ENCODE results near the gene FAM9C. TPM values are rescaled to one million over a fixed set of nuclear protein-coding genes. Genes with fewer than 3 reads are reported as not detected.
A peak's percentile ranks its signal among the peaks of the same experiment; 100 is the strongest.
"Not testable (repeated sequence)": the region's sequence is repeated elsewhere in the genome, so short reads cannot be mapped to it uniquely, and the experiment has no call there.

FAM9C gene
- total RNA-seq, 2 experiments from 2014 or later = not detected

DNA sequence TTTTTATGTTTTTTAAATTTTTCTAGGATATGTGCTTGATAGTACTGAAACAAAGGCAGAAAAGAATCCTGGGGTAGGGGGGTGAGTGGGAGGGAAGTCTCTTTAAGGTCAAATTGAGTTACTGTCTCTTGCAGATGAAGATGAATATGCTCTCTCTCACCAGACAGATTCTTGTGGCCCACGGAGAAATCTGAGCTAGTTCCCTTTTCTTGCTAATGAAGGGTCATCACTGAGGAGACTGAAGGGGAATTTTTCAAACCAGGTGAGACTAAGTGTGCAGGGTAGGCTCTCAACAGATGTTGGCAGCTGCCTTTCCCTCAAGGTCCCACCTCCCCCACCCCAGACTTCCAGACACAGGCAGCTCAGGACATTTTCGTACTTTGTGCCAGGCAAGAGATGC lies 21.5 kb downstream of the FAM9C start:
- Mint-ChIP-seq H3K27me3 (no peaks in the 10 kb centered on the region), H3K4me3 (peak overlapping the region; percentile 60), H3K9me3 (no peaks in the 10 kb centered on the region), H3K36me3 (ENCODE audit: low read depth) (no peaks in the 10 kb centered on the region), H3K4me1 (ENCODE audit: low read depth) (peaks cover 53% of the 10 kb centered on the region), H3K27ac (peak overlapping the region; percentile 69)
- ATAC-seq (ENCODE audit: poor library complexity) (no peak), DNase-seq (no peak)
- H3K9me3 ChIP-seq (ENCODE audit: control insufficient read depth in 1 of 2, insufficient read depth in 1 of 2, low read length in 2 of 2) = no peaks in the 10 kb centered on the region
- CTCF ChIA-PET = interaction anchor here (1.1 kb wide), 1 partner anchor 16 kb away, joined by 3 read pairs; no protein-coding TSS in a partner anchor
- peaks cover 45% of the 10 kb centered on the region for H3K4me1 ChIP-seq (ENCODE audit: insufficient read depth, low read length)
- H3K27ac ChIP-seq (ENCODE audit: low read depth in 1 of 2, low read length in 2 of 2) = no peak overlapping the region
- intact Hi-C loops (cut with DNase I, micrococcal nuclease) = loop anchor here in 1 of 2 experiments (5.0 kb wide), 1 partner anchor 464 kb away; no protein-coding TSS in a partner anchor
- POLR2A ChIA-PET = interaction anchor here (1.0 to 11.6 kb wide), 6 partner anchors 9 to 67 kb away, joined by 3 to 184 read pairs (median 4); partner anchors contain the start of gene TMSB4X
- no peaks in the 10 kb centered on the region for H3K27me3 ChIP-seq (ENCODE audit: control insufficient read depth in 1 of 2, insufficient read depth in 2 of 2, low read length in 2 of 2)
- H3K36me3 ChIP-seq (ENCODE audit: insufficient read depth, low read length) = no peaks in the 10 kb centered on the region
- TF ChIP-seq, protein P1, sequence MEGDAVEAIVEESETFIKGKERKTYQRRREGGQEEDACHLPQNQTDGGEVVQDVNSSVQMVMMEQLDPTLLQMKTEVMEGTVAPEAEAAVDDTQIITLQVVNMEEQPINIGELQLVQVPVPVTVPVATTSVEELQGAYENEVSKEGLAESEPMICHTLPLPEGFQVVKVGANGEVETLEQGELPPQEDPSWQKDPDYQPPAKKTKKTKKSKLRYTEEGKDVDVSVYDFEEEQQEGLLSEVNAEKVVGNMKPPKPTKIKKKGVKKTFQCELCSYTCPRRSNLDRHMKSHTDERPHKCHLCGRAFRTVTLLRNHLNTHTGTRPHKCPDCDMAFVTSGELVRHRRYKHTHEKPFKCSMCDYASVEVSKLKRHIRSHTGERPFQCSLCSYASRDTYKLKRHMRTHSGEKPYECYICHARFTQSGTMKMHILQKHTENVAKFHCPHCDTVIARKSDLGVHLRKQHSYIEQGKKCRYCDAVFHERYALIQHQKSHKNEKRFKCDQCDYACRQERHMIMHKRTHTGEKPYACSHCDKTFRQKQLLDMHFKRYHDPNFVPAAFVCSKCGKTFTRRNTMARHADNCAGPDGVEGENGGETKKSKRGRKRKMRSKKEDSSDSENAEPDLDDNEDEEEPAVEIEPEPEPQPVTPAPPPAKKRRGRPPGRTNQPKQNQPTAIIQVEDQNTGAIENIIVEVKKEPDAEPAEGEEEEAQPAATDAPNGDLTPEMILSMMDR (IDR thresholded peaks at IDR 0.05) = no peak
- H3K4me3 ChIP-seq (ENCODE audit: low read length) = no peak overlapping the region

DNA sequence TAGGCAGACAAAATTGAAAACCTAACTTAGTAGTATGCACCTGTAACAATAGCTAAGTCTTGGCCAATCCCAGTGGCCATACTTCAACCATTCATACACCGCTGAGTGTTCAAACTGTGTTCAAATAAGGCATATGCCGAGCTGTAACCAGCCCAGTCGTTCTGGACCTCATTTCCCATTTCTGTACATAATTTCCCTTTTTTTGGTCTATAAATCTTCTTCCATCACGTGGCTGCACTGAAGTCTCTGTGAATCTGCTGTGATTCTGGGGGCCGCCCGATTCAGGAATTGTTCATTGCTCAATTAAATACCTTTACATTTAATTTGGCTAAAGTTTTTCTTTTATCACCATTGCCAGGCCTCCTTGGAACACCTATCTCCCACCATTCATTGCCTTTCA lies 27.7 kb downstream of the FAM9C start:
- POLR2A ChIA-PET; H3K4me3 ChIP-seq (ENCODE audit: low read length): not testable (repeated sequence)

GRCh38 chrX:13015536-13016236 lies 28.7 kb downstream of the FAM9C start:
- H3K4me1 ChIP-seq (ENCODE audit: insufficient read depth, low read length) = peaks cover 39% of the 10 kb centered on the region
- no peaks in the 10 kb centered on the region for H3K36me3 Mint-ChIP-seq (ENCODE audit: low read depth)
- H3K4me1 Mint-ChIP-seq (ENCODE audit: low read depth) = peaks cover 66% of the 10 kb centered on the region
- H3K27me3 ChIP-seq (ENCODE audit: control insufficient read depth in 1 of 2, insufficient read depth in 2 of 2, low read length in 2 of 2) = no peaks in the 10 kb centered on the region
- no peak overlapping the region for H3K27ac ChIP-seq (ENCODE audit: low read depth in 1 of 2, low read length in 2 of 2)
- ATAC-seq (ENCODE audit: poor library complexity) = no peak
- CTCF ChIA-PET = no interaction called here
- H3K27me3 Mint-ChIP-seq = no peaks in the 10 kb centered on the region
- peak overlapping the region; percentile 88 for H3K27ac Mint-ChIP-seq
- TF ChIP-seq, protein P1 (IDR thresholded peaks at IDR 0.05) = no peak
- H3K9me3 Mint-ChIP-seq = no peaks in the 10 kb centered on the region
- H3K9me3 ChIP-seq (ENCODE audit: control insufficient read depth in 1 of 2, insufficient read depth in 1 of 2, low read length in 2 of 2) = no peaks in the 10 kb centered on the region
- POLR2A ChIA-PET = interaction anchor here (0.5 to 3.0 kb wide), 3 partner anchors 14 to 76 kb away, joined by 3 to 18 read pairs (median 5); no protein-coding TSS in a partner anchor
- intact Hi-C loops (cut with DNase I, micrococcal nuclease) = loop anchor here in 1 of 2 experiments (5.0 kb wide), 1 partner anchor 33 kb away; no protein-coding TSS in a partner anchor
- peak overlapping the region; percentile 38 for H3K4me3 Mint-ChIP-seq
- H3K4me3 ChIP-seq (ENCODE audit: low read length) = no peak overlapping the region
- H3K36me3 ChIP-seq (ENCODE audit: insufficient read depth, low read length) = no peaks in the 10 kb centered on the region
- DNase-seq = no peak

More for the DNA sequence above, 27.7 kb downstream of the FAM9C start:
- peaks cover 37% of the 10 kb centered on the region for H3K4me1 ChIP-seq (ENCODE audit: insufficient read depth, low read length)
- H3K4me1 Mint-ChIP-seq (ENCODE audit: low read depth) = peaks cover 56% of the 10 kb centered on the region
- H3K27me3 ChIP-seq (ENCODE audit: control insufficient read depth in 1 of 2, insufficient read depth in 2 of 2, low read length in 2 of 2); H3K27ac ChIP-seq (ENCODE audit: low read depth in 1 of 2, low read length in 2 of 2); H3K9me3 Mint-ChIP-seq; ATAC-seq (ENCODE audit: poor library complexity); H3K36me3 Mint-ChIP-seq (ENCODE audit: low read depth); CTCF ChIA-PET; H3K27me3 Mint-ChIP-seq; H3K36me3 ChIP-seq (ENCODE audit: insufficient read depth, low read length); DNase-seq; H3K9me3 ChIP-seq (ENCODE audit: control insufficient read depth in 1 of 2, insufficient read depth in 1 of 2, low read length in 2 of 2); H3K4me3 Mint-ChIP-seq; H3K27ac Mint-ChIP-seq: not testable (repeated sequence)
- intact Hi-C loops (cut with DNase I, micrococcal nuclease) = loop anchor here in 1 of 2 experiments (5.0 kb wide), 1 partner anchor 34 kb away; no protein-coding TSS in a partner anchor
